ENCODE measurements around the gene PEX12. TPM values are rescaled to one million over a fixed set of nuclear protein-coding genes. Genes with fewer than 3 reads are reported as not detected.

The PEX12 gene
- total RNA-seq, 6 experiments from 2014 or later, result 6.2 to 9.0 (median 7.2) TPM

DNA sequence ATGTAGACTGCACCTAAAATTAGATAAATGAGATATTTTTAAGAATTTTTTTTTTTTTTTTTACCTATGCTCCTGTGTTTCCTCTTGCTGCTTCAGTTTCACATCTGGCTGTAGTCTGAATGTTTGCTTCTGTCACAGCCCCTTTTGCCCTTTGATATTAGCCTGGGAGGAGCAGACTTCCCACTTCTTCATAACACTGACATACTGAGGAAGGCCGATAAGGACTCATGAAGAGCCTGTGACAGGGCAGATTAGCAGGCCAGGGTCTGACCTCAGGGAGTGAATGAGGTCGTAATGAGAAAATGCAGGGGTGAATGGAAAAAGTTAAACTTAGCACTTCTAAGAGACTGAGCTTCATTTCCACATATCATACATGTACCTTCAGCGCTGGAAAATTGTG lies 17.7 kb downstream of the PEX12 start, which contains the start of gene SLFN14:
Gene SLFN14 (minus strand): TSS at position 117 of the 400 bp plus-strand sequence. CDS start 2,757 bp downstream, outside the sequence.
- TF ChIP-seq, protein P1, sequence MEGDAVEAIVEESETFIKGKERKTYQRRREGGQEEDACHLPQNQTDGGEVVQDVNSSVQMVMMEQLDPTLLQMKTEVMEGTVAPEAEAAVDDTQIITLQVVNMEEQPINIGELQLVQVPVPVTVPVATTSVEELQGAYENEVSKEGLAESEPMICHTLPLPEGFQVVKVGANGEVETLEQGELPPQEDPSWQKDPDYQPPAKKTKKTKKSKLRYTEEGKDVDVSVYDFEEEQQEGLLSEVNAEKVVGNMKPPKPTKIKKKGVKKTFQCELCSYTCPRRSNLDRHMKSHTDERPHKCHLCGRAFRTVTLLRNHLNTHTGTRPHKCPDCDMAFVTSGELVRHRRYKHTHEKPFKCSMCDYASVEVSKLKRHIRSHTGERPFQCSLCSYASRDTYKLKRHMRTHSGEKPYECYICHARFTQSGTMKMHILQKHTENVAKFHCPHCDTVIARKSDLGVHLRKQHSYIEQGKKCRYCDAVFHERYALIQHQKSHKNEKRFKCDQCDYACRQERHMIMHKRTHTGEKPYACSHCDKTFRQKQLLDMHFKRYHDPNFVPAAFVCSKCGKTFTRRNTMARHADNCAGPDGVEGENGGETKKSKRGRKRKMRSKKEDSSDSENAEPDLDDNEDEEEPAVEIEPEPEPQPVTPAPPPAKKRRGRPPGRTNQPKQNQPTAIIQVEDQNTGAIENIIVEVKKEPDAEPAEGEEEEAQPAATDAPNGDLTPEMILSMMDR (IDR thresholded peaks at IDR 0.05), result no peak
- Mint-ChIP-seq H3K9me3 (no peaks in the 10 kb centered on the region), H3K4me3 (no peak within 1 kb of the TSS), H3K27ac (no peak within 1 kb of the TSS), H3K27me3 (ENCODE audit: insufficient read depth) (peaks cover 18% of the 10 kb centered on the region), H3K4me1 (ENCODE audit: low read depth) (peaks cover 7% of the 10 kb centered on the region; the same call in 1 of the 2 replicates), H3K36me3 (ENCODE audit: low read depth) (no peaks in the 10 kb centered on the region)
- DNase-seq, result no peak

DNA sequence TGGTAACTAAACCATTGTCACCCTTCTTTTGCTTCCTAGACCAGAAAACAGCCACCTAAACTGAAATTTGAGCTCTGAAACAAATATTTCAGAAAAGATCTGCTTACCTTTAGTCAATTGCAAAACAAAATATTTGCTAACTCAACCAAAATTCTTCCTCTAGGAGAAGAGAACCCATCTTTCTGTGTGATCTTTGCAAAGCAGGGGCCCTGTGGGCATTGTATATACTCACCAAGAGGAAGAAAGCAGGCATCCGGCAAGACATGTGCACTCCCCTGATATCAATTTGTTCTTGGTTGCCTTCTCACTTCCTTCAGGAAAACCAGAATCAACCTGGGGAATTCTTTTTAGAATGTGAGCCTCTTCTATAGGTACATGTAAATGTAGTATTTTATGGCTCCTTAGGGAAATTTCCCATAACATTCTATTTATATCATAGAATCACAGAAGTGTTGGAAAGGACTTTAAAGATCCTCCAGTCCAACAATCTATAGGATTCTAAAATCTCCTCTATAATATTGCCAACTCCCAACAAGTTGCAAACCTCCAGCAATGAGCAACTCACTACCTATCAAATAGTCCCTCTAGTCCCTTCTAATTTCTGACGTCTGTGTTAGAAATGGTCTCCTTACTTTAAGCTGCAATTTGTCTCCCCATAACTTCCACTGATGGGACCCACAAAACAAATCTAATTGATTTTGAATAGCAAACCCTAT lies 18.7 kb downstream of the PEX12 start:
- Mint-ChIP-seq H3K27ac (no peak overlapping the region), H3K4me1 (ENCODE audit: low read depth) (peaks cover 7% of the 10 kb centered on the region; the same call in 1 of the 2 replicates), H3K9me3 (no peaks in the 10 kb centered on the region), H3K36me3 (ENCODE audit: low read depth) (no peaks in the 10 kb centered on the region), H3K27me3 (ENCODE audit: insufficient read depth) (peaks cover 18% of the 10 kb centered on the region), H3K4me3 (no peak overlapping the region)
- TF ChIP-seq, protein P1 (IDR thresholded peaks at IDR 0.05), result no peak
- no peak for DNase-seq

DNA sequence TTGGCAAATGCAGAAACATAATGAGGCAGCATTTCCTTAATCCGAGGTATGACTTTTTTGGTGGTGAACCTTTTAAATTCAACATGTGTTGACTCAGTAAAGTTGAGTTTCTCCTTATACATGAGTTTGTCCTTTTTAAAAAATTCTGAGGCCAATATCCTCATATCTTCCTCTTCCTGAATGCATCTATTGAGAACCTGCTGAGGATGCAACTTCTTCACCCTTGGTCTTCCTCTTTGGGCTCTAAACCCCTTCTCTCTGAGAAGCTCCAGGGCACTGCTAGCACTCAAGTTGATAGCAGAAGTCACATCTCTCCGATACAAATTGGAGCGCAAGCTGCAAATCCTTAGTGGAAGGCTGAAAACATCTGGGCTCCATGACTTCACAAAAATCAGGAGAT lies 21.0 kb downstream of the PEX12 start:
- no peak overlapping the region for H3K27ac Mint-ChIP-seq
- no peaks in the 10 kb centered on the region for H3K4me1 Mint-ChIP-seq (ENCODE audit: low read depth)
- TF ChIP-seq, protein P1 (IDR thresholded peaks at IDR 0.05), result no peak
- no peaks in the 10 kb centered on the region for H3K36me3 Mint-ChIP-seq (ENCODE audit: low read depth)
- no peak overlapping the region for H3K4me3 Mint-ChIP-seq
- no peaks in the 10 kb centered on the region for H3K9me3 Mint-ChIP-seq
- no peak for DNase-seq
- H3K27me3 Mint-ChIP-seq (ENCODE audit: insufficient read depth), result peaks cover 15% of the 10 kb centered on the region

DNA sequence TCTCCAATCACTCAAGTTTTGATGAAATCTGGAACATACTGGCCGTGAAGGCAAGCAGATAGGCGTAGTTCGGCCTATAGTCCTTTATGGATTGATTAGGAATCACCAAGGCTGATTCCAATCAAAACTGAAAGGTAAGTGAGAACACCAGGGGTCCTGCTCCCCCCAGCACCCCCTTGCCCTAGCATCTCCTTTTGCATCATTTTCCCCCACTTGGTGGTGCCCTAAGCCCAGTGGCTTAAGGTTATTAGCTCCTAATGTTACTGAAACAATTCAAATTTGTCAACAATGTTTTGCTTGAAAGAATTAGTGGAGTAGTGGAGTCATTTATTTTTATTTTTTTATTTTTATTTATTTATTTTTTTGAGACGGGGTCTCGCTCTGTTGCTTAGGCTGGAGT lies 22.7 kb downstream of the PEX12 start:
- TF ChIP-seq, protein P1 (IDR thresholded peaks at IDR 0.05), result peak; percentile 49; the same call in 1 of the 2 replicates
- Mint-ChIP-seq H3K36me3 (ENCODE audit: low read depth) (no peaks in the 10 kb centered on the region), H3K27me3 (ENCODE audit: insufficient read depth) (peaks cover 28% of the 10 kb centered on the region), H3K4me3 (no peak overlapping the region), H3K27ac (no peak overlapping the region), H3K9me3 (no peaks in the 10 kb centered on the region), H3K4me1 (ENCODE audit: low read depth) (no peaks in the 10 kb centered on the region)
- DNase-seq, result no peak

DNA sequence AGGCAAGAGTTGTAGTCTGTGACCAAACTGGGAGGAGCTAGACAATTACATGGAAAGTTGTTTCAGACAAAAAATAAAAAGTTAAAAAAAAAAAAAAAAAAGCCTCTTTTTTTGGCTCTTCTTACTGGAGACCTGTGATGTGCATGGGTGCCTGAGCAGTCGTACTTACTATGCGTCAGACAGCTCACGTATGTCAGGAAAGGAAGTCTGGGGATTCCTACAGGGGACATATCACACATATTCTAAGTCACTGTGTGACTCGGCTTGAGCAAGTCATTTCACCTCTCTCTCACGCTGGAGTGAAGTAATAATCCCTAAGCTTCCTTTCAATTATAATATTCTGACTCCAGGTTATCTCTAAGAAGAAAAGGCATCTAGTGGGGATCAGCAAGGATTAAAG lies 23.7 kb downstream of the PEX12 start:
- no peak for DNase-seq
- no peak overlapping the region for H3K27ac Mint-ChIP-seq
- H3K4me3 Mint-ChIP-seq, result no peak overlapping the region
- H3K36me3 Mint-ChIP-seq (ENCODE audit: low read depth), result no peaks in the 10 kb centered on the region
- TF ChIP-seq, protein P1 (IDR thresholded peaks at IDR 0.05), result no peak
- no peaks in the 10 kb centered on the region for H3K4me1 Mint-ChIP-seq (ENCODE audit: low read depth)
- no peaks in the 10 kb centered on the region for H3K9me3 Mint-ChIP-seq
- H3K27me3 Mint-ChIP-seq (ENCODE audit: insufficient read depth), result peaks cover 34% of the 10 kb centered on the region
